ENCODE results near the gene DHH.
A peak's percentile ranks its signal among the peaks of the same experiment; 100 is the strongest.

Gene DHH

GRCh38 chr12:49108958-49109404, 14.4 kb upstream of the DHH start:
- no peak for DNase-seq

GRCh38 chr12:49105504-49106084, 11.0 kb upstream of the DHH start:
- no peak for DNase-seq

- no peak for DNase-seq
These were observed 10.2 kb upstream of the DHH start for GRCh38 chr12:49104822-49105221.

GRCh38 chr12:49100380-49100779, 5.8 kb upstream of the DHH start:
- no peak for DNase-seq

GRCh38 chr12:49098703-49099102, 4.1 kb upstream of the DHH start:
- DNase-seq: no peak

- DNase-seq: peak; percentile 39
These were observed 3.4 kb upstream of the DHH start for GRCh38 chr12:49098035-49098451.

GRCh38 chr12:49097381-49097780, 2.8 kb upstream of the DHH start:
- no peak for DNase-seq

- no peak for DNase-seq
These were observed 369 bp upstream of the DHH start for GRCh38 chr12:49094975-49095365.

GRCh38 chr12:49093792-49094159, 825 bp downstream of the DHH start:
- no peak for DNase-seq

GRCh38 chr12:49092816-49093406, 1.7 kb downstream of the DHH start:
- DNase-seq: no peak

GRCh38 chr12:49092086-49092815, 2.4 kb downstream of the DHH start:
- peak; percentile 37 for DNase-seq

GRCh38 chr12:49091836-49092085, 2.8 kb downstream of the DHH start:
- DNase-seq: no peak

- DNase-seq: no peak
These were observed 3.4 kb downstream of the DHH start for GRCh38 chr12:49091056-49091835.

GRCh38 chr12:49089821-49090773, 4.5 kb downstream of the DHH start:
- DNase-seq: no peak

GRCh38 chr12:49088932-49089330, 5.7 kb downstream of the DHH start:
- DNase-seq: no peak

- DNase-seq: peak; percentile 46
These were observed 6.3 kb downstream of the DHH start for GRCh38 chr12:49088150-49088931.

GRCh38 chr12:49086116-49086515, 8.5 kb downstream of the DHH start:
- DNase-seq: no peak

- no peak for DNase-seq
These were observed 10.2 kb downstream of the DHH start for GRCh38 chr12:49084438-49084837.

GRCh38 chr12:49079793-49080192, 14.8 kb downstream of the DHH start:
- no peak for DNase-seq

- no peak for DNase-seq
These were observed 23.6 kb downstream of the DHH start for GRCh38 chr12:49070971-49071370.

- peak; percentile 98 for DNase-seq
These were observed 24.9 kb downstream of the DHH start, which contains the start of gene RHEBL1 for GRCh38 chr12:49069507-49070346. RHEBL1 (minus strand) TSS chr12:49069979; CDS start chr12:49069785, 194 bp downstream.
